ENCODE measurements around the gene PGD. TPM values are rescaled to one million over a fixed set of nuclear protein-coding genes. Genes with fewer than 3 reads are reported as not detected.
A peak's percentile ranks its signal among the peaks of the same experiment; 100 is the strongest.

Gene PGD
- total RNA-seq, 5 donors from 2014 or later (not counting 1 experiment from before 2014, with no cell fraction given) = 23.3 to 43.7 (median 37.0) TPM

GRCh38 chr1:10396870-10397269 lies 2.0 kb upstream of the PGD start:
- H3K27me3 ChIP-seq (replicated peaks in 1 of 2; ENCODE audit: control insufficient read depth in 2 of 2, extremely low read depth in 1 of 2, insufficient read depth in 2 of 2, low read length in 1 of 2) = no peaks in the 10 kb centered on the region
- H3K4me3 Mint-ChIP-seq = peak overlapping the region; percentile 21 to 97 (median 47)
- H3K27me3 Mint-ChIP-seq = no peaks in the 10 kb centered on the region
- no peak overlapping the region for H3K27ac ChIP-seq (ENCODE audit: low read length)
- peaks cover 12 to 24% (median 22%) of the 10 kb centered on the region in 3 donors for H3K4me1 Mint-ChIP-seq
- POLR2A ChIA-PET = no interaction called here
- H3K4me1 ChIP-seq (ENCODE audit: control insufficient read depth in 1 of 2, extremely low read depth in 1 of 2, insufficient read depth in 2 of 2, low read length in 2 of 2) = peaks cover 0 to 24% of the 10 kb centered on the region in 2 experiments
- H3K36me3 Mint-ChIP-seq = no peaks in the 10 kb centered on the region
- WGBS (ENCODE audit: insufficient coverage) = 100% methylated on average over 2 of the region's 3 CpGs
- ATAC-seq (replicated peaks in 1 of 4) (no peak), DNase-seq (no peak)
- CTCF ChIA-PET = no interaction called here
- no peaks in the 10 kb centered on the region for H3K36me3 ChIP-seq (ENCODE audit: control insufficient read depth in 2 of 2, extremely low read depth in 1 of 2, insufficient read depth in 1 of 2, low read length in 1 of 2)
- H3K4me3 ChIP-seq (ENCODE audit: control insufficient read depth in 1 of 2, extremely low read depth in 1 of 2, low read length in 1 of 2) = no peak overlapping the region
- no peak overlapping the region for H3K27ac Mint-ChIP-seq
- H3K9me3 ChIP-seq = no peaks in the 10 kb centered on the region
- no peaks in the 10 kb centered on the region for H3K9me3 Mint-ChIP-seq

GRCh38 chr1:10398278-10398733 lies 558 bp upstream of the PGD start:
- Mint-ChIP-seq H3K27me3 (no peaks in the 10 kb centered on the region), H3K4me3 (peak overlapping the region; percentile 96 to 97 (median 96)), H3K9me3 (no peaks in the 10 kb centered on the region), H3K4me1 (peaks cover 12 to 24% (median 24%) of the 10 kb centered on the region in 3 donors), H3K36me3 (no peaks in the 10 kb centered on the region), H3K27ac (peak overlapping the region; percentile 85 to 88)
- Histone ChIP-seq H3K9me3 (no peaks in the 10 kb centered on the region), H3K27ac (ENCODE audit: low read length) (peak overlapping the region; percentile 50), H3K4me1 (ENCODE audit: control insufficient read depth in 1 of 2, extremely low read depth in 1 of 2, insufficient read depth in 2 of 2, low read length in 2 of 2) (peaks cover 0 to 24% of the 10 kb centered on the region in 2 experiments), H3K4me3 (ENCODE audit: control insufficient read depth in 1 of 2, extremely low read depth in 1 of 2, low read length in 1 of 2) (peak overlapping the region; percentile 82 to 97), H3K36me3 (ENCODE audit: control insufficient read depth in 2 of 2, extremely low read depth in 1 of 2, insufficient read depth in 1 of 2, low read length in 1 of 2) (peaks cover 0 to 6% of the 10 kb centered on the region in 2 donors), H3K27me3 (replicated peaks in 1 of 2; ENCODE audit: control insufficient read depth in 2 of 2, extremely low read depth in 1 of 2, insufficient read depth in 2 of 2, low read length in 1 of 2) (no peaks in the 10 kb centered on the region)
- CTCF ChIA-PET = interaction anchor here in 1 of 2 donors (1.0 to 1.4 kb wide), 2 partner anchors 10 to 188 kb away, joined by 3 to 4 read pairs; partner anchors contain the start of gene KIF1B
- ATAC-seq (replicated peaks in 1 of 4) = peak; percentile 52 to 54 (median 54)
- under 1% methylated on average over 33 of the region's 34 CpGs for WGBS (ENCODE audit: insufficient coverage)
- DNase-seq = peak in 1 of 35 experiments; percentile 8
- POLR2A ChIA-PET = interaction anchor here in 1 of 2 donors (1.0 kb wide), 1 partner anchor 11 kb away, joined by 6 read pairs; no protein-coding TSS in a partner anchor

GRCh38 chr1:10399444-10399941 lies 629 bp downstream of the PGD start:
- peak overlapping the region; percentile 85 to 97 (median 90) for H3K4me3 Mint-ChIP-seq
- DNase-seq (peak in 1 of 35 experiments; percentile 14), ATAC-seq (replicated peaks in 1 of 4) (no peak)
- peak overlapping the region; percentile 82 to 97 for H3K4me3 ChIP-seq (ENCODE audit: control insufficient read depth in 1 of 2, extremely low read depth in 1 of 2, low read length in 1 of 2)
- H3K27ac ChIP-seq (ENCODE audit: low read length) = no peak overlapping the region
- H3K27me3 Mint-ChIP-seq = no peaks in the 10 kb centered on the region
- no peaks in the 10 kb centered on the region for H3K9me3 ChIP-seq
- no peaks in the 10 kb centered on the region for H3K27me3 ChIP-seq (replicated peaks in 1 of 2; ENCODE audit: control insufficient read depth in 2 of 2, extremely low read depth in 1 of 2, insufficient read depth in 2 of 2, low read length in 1 of 2)
- POLR2A ChIA-PET = no interaction called here
- H3K36me3 ChIP-seq (ENCODE audit: control insufficient read depth in 2 of 2, extremely low read depth in 1 of 2, insufficient read depth in 1 of 2, low read length in 1 of 2) = peaks cover 4 to 17% of the 10 kb centered on the region in 2 donors
- H3K9me3 Mint-ChIP-seq = no peaks in the 10 kb centered on the region
- H3K27ac Mint-ChIP-seq = peak overlapping the region in 1 of 2 donors; percentile 36
- 7% methylated on average over 42 of the region's 42 CpGs for WGBS (ENCODE audit: insufficient coverage)
- peaks cover 12 to 24% (median 24%) of the 10 kb centered on the region in 3 donors for H3K4me1 Mint-ChIP-seq
- H3K36me3 Mint-ChIP-seq = peaks cover 10% of the 10 kb centered on the region
- peaks cover 0 to 24% of the 10 kb centered on the region in 2 experiments for H3K4me1 ChIP-seq (ENCODE audit: control insufficient read depth in 1 of 2, extremely low read depth in 1 of 2, insufficient read depth in 2 of 2, low read length in 2 of 2)
- CTCF ChIA-PET = interaction anchor here in 1 of 2 donors (1.4 kb wide), 1 partner anchor 189 kb away, joined by 4 read pairs; the partner anchor contains the start of gene KIF1B

- no peak overlapping the region for H3K27ac Mint-ChIP-seq
- no peak overlapping the region for H3K27ac ChIP-seq (ENCODE audit: low read length)
- no peaks in the 10 kb centered on the region for H3K27me3 ChIP-seq (replicated peaks in 1 of 2; ENCODE audit: control insufficient read depth in 2 of 2, extremely low read depth in 1 of 2, insufficient read depth in 2 of 2, low read length in 1 of 2)
- peak overlapping the region; percentile 85 to 97 (median 90) for H3K4me3 Mint-ChIP-seq
- no peaks in the 10 kb centered on the region for H3K9me3 ChIP-seq
- DNase-seq (no peak), ATAC-seq (replicated peaks in 1 of 4) (no peak)
- peaks cover 4 to 22% of the 10 kb centered on the region in 2 donors for H3K36me3 ChIP-seq (ENCODE audit: control insufficient read depth in 2 of 2, extremely low read depth in 1 of 2, insufficient read depth in 1 of 2, low read length in 1 of 2)
- peaks cover 12 to 24% (median 24%) of the 10 kb centered on the region in 3 donors for H3K4me1 Mint-ChIP-seq
- peaks cover 12% of the 10 kb centered on the region for H3K36me3 Mint-ChIP-seq
- H3K9me3 Mint-ChIP-seq = no peaks in the 10 kb centered on the region
- peak overlapping the region in 1 of 2 donors; percentile 82 for H3K4me3 ChIP-seq (ENCODE audit: control insufficient read depth in 1 of 2, extremely low read depth in 1 of 2, low read length in 1 of 2)
- no peaks in the 10 kb centered on the region for H3K27me3 Mint-ChIP-seq
- ChIA-PET POLR2A (interaction anchor here in 1 of 2 donors (0.6 kb wide), 1 partner anchor 1269 kb away, joined by 4 read pairs; no protein-coding TSS in a partner anchor), CTCF (interaction anchor here in 1 of 2 donors (0.7 kb wide), 1 partner anchor 325 kb away, joined by 3 read pairs; no protein-coding TSS in a partner anchor)
- peaks cover 0 to 24% of the 10 kb centered on the region in 2 experiments for H3K4me1 ChIP-seq (ENCODE audit: control insufficient read depth in 1 of 2, extremely low read depth in 1 of 2, insufficient read depth in 2 of 2, low read length in 2 of 2)
- WGBS (ENCODE audit: insufficient coverage) = 59% methylated on average over 2 of the region's 8 CpGs
Measured at GRCh38 chr1:10400013-10400412, 1.1 kb downstream of the PGD start.

DNA sequence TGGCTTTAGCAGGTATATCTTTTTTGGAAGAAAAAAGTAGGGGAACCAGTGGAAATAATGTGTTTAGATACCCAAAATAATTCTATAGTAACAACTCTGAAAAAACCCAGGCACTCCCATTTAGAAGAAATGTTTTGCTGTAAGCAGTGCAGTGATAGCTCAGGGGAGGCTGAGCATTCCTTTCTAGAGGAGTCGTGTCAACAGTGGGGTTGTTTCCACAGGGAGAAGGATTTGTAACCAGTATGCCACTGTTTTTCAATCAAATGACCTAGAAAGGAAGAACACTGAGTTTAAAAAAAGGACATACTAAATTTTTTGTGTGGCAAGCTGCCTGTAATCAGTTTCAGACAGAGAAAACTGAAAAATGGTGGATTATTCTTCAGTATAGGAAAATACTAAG lies 2.4 kb downstream of the PGD start:
- no peaks in the 10 kb centered on the region for H3K27me3 ChIP-seq (replicated peaks in 1 of 2; ENCODE audit: control insufficient read depth in 2 of 2, extremely low read depth in 1 of 2, insufficient read depth in 2 of 2, low read length in 1 of 2)
- peaks cover 12 to 24% (median 24%) of the 10 kb centered on the region in 3 donors for H3K4me1 Mint-ChIP-seq
- no peaks in the 10 kb centered on the region for H3K9me3 ChIP-seq
- peak overlapping the region in 1 of 3 donors; percentile 97 for H3K4me3 Mint-ChIP-seq
- peaks cover 4 to 28% of the 10 kb centered on the region in 2 donors for H3K36me3 ChIP-seq (ENCODE audit: control insufficient read depth in 2 of 2, extremely low read depth in 1 of 2, insufficient read depth in 1 of 2, low read length in 1 of 2)
- peaks cover 12% of the 10 kb centered on the region for H3K36me3 Mint-ChIP-seq
- ChIA-PET CTCF (no interaction called here), POLR2A (no interaction called here)
- H3K9me3 Mint-ChIP-seq = no peaks in the 10 kb centered on the region
- peaks cover 0 to 24% of the 10 kb centered on the region in 2 experiments for H3K4me1 ChIP-seq (ENCODE audit: control insufficient read depth in 1 of 2, extremely low read depth in 1 of 2, insufficient read depth in 2 of 2, low read length in 2 of 2)
- no peaks in the 10 kb centered on the region for H3K27me3 Mint-ChIP-seq
- no peak overlapping the region for H3K27ac ChIP-seq (ENCODE audit: low read length)
- H3K4me3 ChIP-seq (ENCODE audit: control insufficient read depth in 1 of 2, extremely low read depth in 1 of 2, low read length in 1 of 2) = no peak overlapping the region
- H3K27ac Mint-ChIP-seq = no peak overlapping the region
- WGBS (ENCODE audit: insufficient coverage) = no CpG with 5 or more reads among the region's 1 CpG
- ATAC-seq (replicated peaks in 1 of 4) (no peak), DNase-seq (no peak)

- no peak for ATAC-seq (replicated peaks in 1 of 4)
- ChIA-PET CTCF (no interaction called here), POLR2A (interaction anchor here in 1 of 2 donors (0.7 kb wide), 1 partner anchor 919 kb away, joined by 4 read pairs; no protein-coding TSS in a partner anchor)
- peaks cover 0 to 20% of the 10 kb centered on the region in 2 experiments for H3K4me1 ChIP-seq (ENCODE audit: control insufficient read depth in 1 of 2, extremely low read depth in 1 of 2, insufficient read depth in 2 of 2, low read length in 2 of 2)
- no peak overlapping the region for H3K27ac ChIP-seq (ENCODE audit: low read length)
- no peaks in the 10 kb centered on the region for H3K27me3 Mint-ChIP-seq
- no peaks in the 10 kb centered on the region for H3K9me3 ChIP-seq
- H3K4me3 Mint-ChIP-seq = no peak overlapping the region
- no peak overlapping the region for H3K27ac Mint-ChIP-seq
- H3K9me3 Mint-ChIP-seq = no peaks in the 10 kb centered on the region
- peaks cover 4 to 38% of the 10 kb centered on the region in 2 donors for H3K36me3 ChIP-seq (ENCODE audit: control insufficient read depth in 2 of 2, extremely low read depth in 1 of 2, insufficient read depth in 1 of 2, low read length in 1 of 2)
- H3K4me1 Mint-ChIP-seq = peaks cover 12 to 21% (median 21%) of the 10 kb centered on the region in 3 donors
- 96% methylated on average over 6 of the region's 9 CpGs for WGBS (ENCODE audit: insufficient coverage)
- no peaks in the 10 kb centered on the region for H3K27me3 ChIP-seq (replicated peaks in 1 of 2; ENCODE audit: control insufficient read depth in 2 of 2, extremely low read depth in 1 of 2, insufficient read depth in 2 of 2, low read length in 1 of 2)
- H3K36me3 Mint-ChIP-seq = peaks cover 21% of the 10 kb centered on the region
- no peak overlapping the region for H3K4me3 ChIP-seq (ENCODE audit: control insufficient read depth in 1 of 2, extremely low read depth in 1 of 2, low read length in 1 of 2)
- DNase-seq = no peak
Measured at GRCh38 chr1:10402729-10403274, 3.9 kb downstream of the PGD start.

Measured in T-cell (primary cell).